ENCODE data around the gene SLIT1. TPM values are rescaled to one million over a fixed set of nuclear protein-coding genes. Genes with fewer than 3 reads are reported as not detected.

SLIT1 gene
- total RNA-seq: 0.23 TPM
- long read RNA-seq: 0 reads

GRCh38 chr10:97185326-97186058, at the start of gene SLIT1:
Gene SLIT1 (minus strand): TSS chr10:97185959. CDS start chr10:97185674, 285 bp downstream.
- DNase-seq (peak; percentile 51), ATAC-seq (no peak)
- Histone ChIP-seq H3K4me3 (no peak within 1 kb of the TSS), H3K4me1 (no peaks in the 10 kb centered on the region), H3K36me3 (no peaks in the 10 kb centered on the region), H3K27ac (no peak within 1 kb of the TSS), H3K27me3 (peaks cover 41% of the 10 kb centered on the region), H3K9me3 (no peaks in the 10 kb centered on the region)
- intact Hi-C loops (cut with DNase I): no loop called here
- TF ChIP-seq CTCF (IDR thresholded peaks at IDR 0.05): no peak

- Histone ChIP-seq H3K27me3 (no peaks in the 10 kb centered on the region), H3K27ac (no peak overlapping the region), H3K4me1 (no peaks in the 10 kb centered on the region), H3K9me3 (no peaks in the 10 kb centered on the region), H3K4me3 (no peak overlapping the region), H3K36me3 (peaks cover 6% of the 10 kb centered on the region)
- intact Hi-C loops (cut with DNase I): no loop called here
- ATAC-seq (no peak), DNase-seq (no peak)
- TF ChIP-seq CTCF (IDR thresholded peaks at IDR 0.05): no peak
Observed at GRCh38 chr10:97235353-97235752, 49.6 kb upstream of the SLIT1 start.

GRCh38 chr10:97234400-97234799, 48.6 kb upstream of the SLIT1 start:
- Histone ChIP-seq H3K27me3 (no peaks in the 10 kb centered on the region), H3K4me1 (no peaks in the 10 kb centered on the region), H3K4me3 (no peak overlapping the region), H3K27ac (no peak overlapping the region), H3K36me3 (peaks cover 6% of the 10 kb centered on the region), H3K9me3 (no peaks in the 10 kb centered on the region)
- ATAC-seq (peak; percentile 55), DNase-seq (no peak)
- TF ChIP-seq CTCF (IDR thresholded peaks at IDR 0.05): peak; percentile 58
- intact Hi-C loops (cut with DNase I): no loop called here

GRCh38 chr10:97230146-97230545, 44.4 kb upstream of the SLIT1 start:
- Histone ChIP-seq H3K4me1 (no peaks in the 10 kb centered on the region), H3K4me3 (no peak overlapping the region), H3K9me3 (no peaks in the 10 kb centered on the region), H3K27me3 (no peaks in the 10 kb centered on the region), H3K36me3 (peaks cover 21% of the 10 kb centered on the region), H3K27ac (no peak overlapping the region)
- intact Hi-C loops (cut with DNase I): no loop called here
- DNase-seq (no peak), ATAC-seq (no peak)
- TF ChIP-seq CTCF (IDR thresholded peaks at IDR 0.05): no peak

- no peak overlapping the region for H3K4me3 ChIP-seq
- intact Hi-C loops (cut with DNase I): no loop called here
- no peak for ATAC-seq
- TF ChIP-seq CTCF (IDR thresholded peaks at IDR 0.05): no peak
- H3K9me3 ChIP-seq: no peaks in the 10 kb centered on the region
- no peak for DNase-seq
- no peaks in the 10 kb centered on the region for H3K27me3 ChIP-seq
- peaks cover 16% of the 10 kb centered on the region for H3K36me3 ChIP-seq
- no peaks in the 10 kb centered on the region for H3K4me1 ChIP-seq
- no peak overlapping the region for H3K27ac ChIP-seq
Observed at GRCh38 chr10:97229322-97230015, 43.7 kb upstream of the SLIT1 start.

All from upper lobe of right lung (tissue), 1 donor.